OCI-LY1 (cell line): Measurements from ENCODE around the gene SLC4A5.

Source experiments
- H2AFZ ChIP-seq: fragments of 200-600 bp; sonication (generic), shearing (Covaris generic); 2 replicates; pipeline ENCODE4 v1.6.0; 2014; ENCODE audit warnings: antibody characterized with exemption, mild to moderate bottlenecking, low read length
- H3F3A ChIP-seq: fragments of 200-600 bp; sonication (generic), shearing (Covaris generic); 2 replicates; pipeline ENCODE4 v1.6.0; 2014; ENCODE audit warnings: mild to moderate bottlenecking, antibody characterized with exemption, low read length, moderate library complexity; ENCODE audit not compliant: insufficient read depth
- H3K27ac ChIP-seq: fragments of 200-600 bp; sonication (generic); 2 replicates; pipeline ENCODE4 v1.5.1; 2014; ENCODE audit warnings: low read length, mixed run types, mild to moderate bottlenecking, low read depth; ENCODE audit not compliant: poor library complexity, severe bottlenecking
- H3K27me3 ChIP-seq: fragments of 200-600 bp; sonication (generic); 2 replicates; pipeline ENCODE4 v1.6.0; 2014; ENCODE audit warnings: antibody characterized with exemption, mild to moderate bottlenecking, low read length, moderate library complexity; ENCODE audit not compliant: insufficient read depth
- H3K36me3 ChIP-seq: fragments of 200-600 bp; sonication (generic); 2 replicates; pipeline ENCODE4 v1.6.1; 2014; ENCODE audit warnings: mild to moderate bottlenecking, antibody characterized with exemption, low read length, moderate library complexity, mixed read lengths; ENCODE audit not compliant: insufficient read depth
- H3K4me1 ChIP-seq: fragments of 200-600 bp; sonication (generic); 2 replicates; pipeline ENCODE4 v1.5.1; 2014; ENCODE audit warnings: mild to moderate bottlenecking, low read length, moderate library complexity; ENCODE audit not compliant: insufficient read depth, severe bottlenecking
- H3K4me2 ChIP-seq: fragments of 200-600 bp; sonication (generic), shearing (Covaris generic); 2 replicates; pipeline ENCODE4 v1.6.1; 2014; ENCODE audit warnings: low read length
- H3K4me3 ChIP-seq: fragments of 200-600 bp; sonication (generic); 2 replicates; pipeline ENCODE4 v1.5.1; 2014; ENCODE audit warnings: low read length, low read depth, mild to moderate bottlenecking, mixed read lengths; ENCODE audit not compliant: poor library complexity, severe bottlenecking
- H3K79me2 ChIP-seq: fragments of 200-600 bp; shearing (Covaris generic); 2 replicates; pipeline ENCODE4 v1.6.1; 2016; ENCODE audit warnings: mixed run types, low read length, mixed read lengths; ENCODE audit not compliant: insufficient read depth
- H3K9ac ChIP-seq: fragments of 200-600 bp; sonication (generic), shearing (Covaris generic); 2 replicates; pipeline ENCODE4 v1.6.1; 2014; ENCODE audit warnings: mild to moderate bottlenecking, low read length, mixed read lengths
- H3K9me2 ChIP-seq: fragments of 200-600 bp; sonication (generic), shearing (Covaris generic); 2 replicates; pipeline ENCODE4 v1.6.1; 2014; ENCODE audit warnings: low read depth, mild to moderate bottlenecking, low read length, mixed read lengths
- H3K9me3 ChIP-seq: fragments of 200-600 bp; shearing (Covaris generic); 2 replicates; pipeline ENCODE4 v1.6.1; 2014; ENCODE audit warnings: low read length, mixed read lengths
- H4K20me1 ChIP-seq: fragments of 200-600 bp; sonication (generic), shearing (Covaris generic); 2 replicates; pipeline ENCODE4 v1.6.0; 2016; ENCODE audit warnings: mild to moderate bottlenecking, low read length; ENCODE audit not compliant: insufficient read depth
- EZH2 ChIP-seq: fragments of 200-600 bp; sonication (generic), shearing (Covaris generic); IDR thresholded peaks from 2 replicates; pipeline ENCODE4 v1.8.0; 2017; ENCODE audit warnings: borderline replicate concordance, mixed run types, mild to moderate bottlenecking, antibody characterized with exemption, low read length, moderate library complexity, mixed read lengths
- TF ChIP-seq, protein P1 (sequence below): fragments of 200-600 bp; sonication (generic), shearing (Covaris generic); IDR thresholded peaks from 2 replicates; pipeline ENCODE4 v1.5.1; 2017; ENCODE audit warnings: mild to moderate bottlenecking, antibody characterized with exemption, low read length, moderate library complexity, mixed read lengths

Gene SLC4A5

GRCh38 chr2:74375838-74376237 lies 32.6 kb upstream of the SLC4A5 start:
- H3K4me2 ChIP-seq: no peak overlapping the region
- H3K4me1 ChIP-seq: peaks cover 17% of the 10 kb centered on the region
- H4K20me1 ChIP-seq: no peaks in the 10 kb centered on the region
- H3K9me3 ChIP-seq: no peaks in the 10 kb centered on the region
- no peaks in the 10 kb centered on the region for H3K9me2 ChIP-seq
- H3K36me3 ChIP-seq: peaks cover 19% of the 10 kb centered on the region; the same call in 1 of the 2 replicates
- H3F3A ChIP-seq: no peaks in the 10 kb centered on the region
- no peaks in the 10 kb centered on the region for H3K79me2 ChIP-seq
- TF ChIP-seq, protein P1, sequence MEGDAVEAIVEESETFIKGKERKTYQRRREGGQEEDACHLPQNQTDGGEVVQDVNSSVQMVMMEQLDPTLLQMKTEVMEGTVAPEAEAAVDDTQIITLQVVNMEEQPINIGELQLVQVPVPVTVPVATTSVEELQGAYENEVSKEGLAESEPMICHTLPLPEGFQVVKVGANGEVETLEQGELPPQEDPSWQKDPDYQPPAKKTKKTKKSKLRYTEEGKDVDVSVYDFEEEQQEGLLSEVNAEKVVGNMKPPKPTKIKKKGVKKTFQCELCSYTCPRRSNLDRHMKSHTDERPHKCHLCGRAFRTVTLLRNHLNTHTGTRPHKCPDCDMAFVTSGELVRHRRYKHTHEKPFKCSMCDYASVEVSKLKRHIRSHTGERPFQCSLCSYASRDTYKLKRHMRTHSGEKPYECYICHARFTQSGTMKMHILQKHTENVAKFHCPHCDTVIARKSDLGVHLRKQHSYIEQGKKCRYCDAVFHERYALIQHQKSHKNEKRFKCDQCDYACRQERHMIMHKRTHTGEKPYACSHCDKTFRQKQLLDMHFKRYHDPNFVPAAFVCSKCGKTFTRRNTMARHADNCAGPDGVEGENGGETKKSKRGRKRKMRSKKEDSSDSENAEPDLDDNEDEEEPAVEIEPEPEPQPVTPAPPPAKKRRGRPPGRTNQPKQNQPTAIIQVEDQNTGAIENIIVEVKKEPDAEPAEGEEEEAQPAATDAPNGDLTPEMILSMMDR: no peak
- no peak for TF ChIP-seq EZH2
- no peak overlapping the region for H3K4me3 ChIP-seq
- H3K27ac ChIP-seq: no peak overlapping the region
- H3K27me3 ChIP-seq: no peaks in the 10 kb centered on the region
- no peak overlapping the region for H3K9ac ChIP-seq
- H2AFZ ChIP-seq: no peak overlapping the region

GRCh38 chr2:74374509-74375205 lies 31.4 kb upstream of the SLC4A5 start:
- Histone ChIP-seq H3K36me3 (peaks cover 29% of the 10 kb centered on the region), H2AFZ (no peak overlapping the region)

GRCh38 chr2:74373985-74374384 lies 30.8 kb upstream of the SLC4A5 start:
- peaks cover 33% of the 10 kb centered on the region for H3K36me3 ChIP-seq
- H3K4me1 ChIP-seq: peaks cover 6% of the 10 kb centered on the region
- no peak overlapping the region for H3K9ac ChIP-seq
- no peak overlapping the region for H3K4me3 ChIP-seq
- H3K27ac ChIP-seq: no peak overlapping the region
- TF ChIP-seq EZH2: no peak
- TF ChIP-seq, protein P1: no peak
- no peaks in the 10 kb centered on the region for H3K9me3 ChIP-seq
- no peak overlapping the region for H3K4me2 ChIP-seq
- no peaks in the 10 kb centered on the region for H3K27me3 ChIP-seq
- no peaks in the 10 kb centered on the region for H3K9me2 ChIP-seq
- no peaks in the 10 kb centered on the region for H3F3A ChIP-seq
- no peaks in the 10 kb centered on the region for H4K20me1 ChIP-seq
- H3K79me2 ChIP-seq: no peaks in the 10 kb centered on the region
- no peak overlapping the region for H2AFZ ChIP-seq

More at GRCh38 chr2:74374509-74375205, 31.4 kb upstream of the SLC4A5 start:
- Histone ChIP-seq H3K27me3 (no peaks in the 10 kb centered on the region), H3K4me3 (no peak overlapping the region), H3F3A (no peaks in the 10 kb centered on the region), H3K27ac (no peak overlapping the region), H3K79me2 (no peaks in the 10 kb centered on the region), H4K20me1 (no peaks in the 10 kb centered on the region), H3K9me3 (no peaks in the 10 kb centered on the region), H3K4me1 (peaks cover 7% of the 10 kb centered on the region), H3K9ac (no peak overlapping the region), H3K4me2 (no peak overlapping the region), H3K9me2 (no peaks in the 10 kb centered on the region)
- no peak for TF ChIP-seq EZH2
- TF ChIP-seq, protein P1: no peak
